ENCODE measurements around the gene ASB2.

GRCh38 chr14:93970965-93971634 lies 5.3 kb downstream of the ASB2 start:
- TF ChIP-seq CTCF (IDR thresholded peaks at IDR 0.05) (peak in 1 of 5 experiments; percentile 1), POLR2A (IDR thresholded peaks at IDR 0.05) (no peak), EP300 (IDR thresholded peaks at IDR 0.05) (no peak)
